GM12864 (cell line): ENCODE data around the gene FES.

Source experiments
- DNase-seq: peaks from one replicate; pipeline ENCODE4 v3.0.0-alpha.2; 2011; ENCODE audit warnings: low read depth
- H3K4me3 ChIP-seq: 2 replicates; pipeline ENCODE4 v1.5.1; 2011; ENCODE audit warnings: mild to moderate bottlenecking, low read depth, low read length, control low read depth
- TF ChIP-seq, protein P1 (sequence below): IDR thresholded peaks from 2 replicates; pipeline ENCODE4 v1.5.1; 2011; ENCODE audit warnings: low read depth, mild to moderate bottlenecking, moderate library complexity, low read length, control low read depth, inconsistent platforms; ENCODE audit errors: missing control alignments

The FES gene

GRCh38 chr15:90880381-90881145 is 3.7 kb upstream of the FES start:
- no peak overlapping the region for H3K4me3 ChIP-seq
- TF ChIP-seq, protein P1, sequence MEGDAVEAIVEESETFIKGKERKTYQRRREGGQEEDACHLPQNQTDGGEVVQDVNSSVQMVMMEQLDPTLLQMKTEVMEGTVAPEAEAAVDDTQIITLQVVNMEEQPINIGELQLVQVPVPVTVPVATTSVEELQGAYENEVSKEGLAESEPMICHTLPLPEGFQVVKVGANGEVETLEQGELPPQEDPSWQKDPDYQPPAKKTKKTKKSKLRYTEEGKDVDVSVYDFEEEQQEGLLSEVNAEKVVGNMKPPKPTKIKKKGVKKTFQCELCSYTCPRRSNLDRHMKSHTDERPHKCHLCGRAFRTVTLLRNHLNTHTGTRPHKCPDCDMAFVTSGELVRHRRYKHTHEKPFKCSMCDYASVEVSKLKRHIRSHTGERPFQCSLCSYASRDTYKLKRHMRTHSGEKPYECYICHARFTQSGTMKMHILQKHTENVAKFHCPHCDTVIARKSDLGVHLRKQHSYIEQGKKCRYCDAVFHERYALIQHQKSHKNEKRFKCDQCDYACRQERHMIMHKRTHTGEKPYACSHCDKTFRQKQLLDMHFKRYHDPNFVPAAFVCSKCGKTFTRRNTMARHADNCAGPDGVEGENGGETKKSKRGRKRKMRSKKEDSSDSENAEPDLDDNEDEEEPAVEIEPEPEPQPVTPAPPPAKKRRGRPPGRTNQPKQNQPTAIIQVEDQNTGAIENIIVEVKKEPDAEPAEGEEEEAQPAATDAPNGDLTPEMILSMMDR: no peak
- DNase-seq: no peak

DNA sequence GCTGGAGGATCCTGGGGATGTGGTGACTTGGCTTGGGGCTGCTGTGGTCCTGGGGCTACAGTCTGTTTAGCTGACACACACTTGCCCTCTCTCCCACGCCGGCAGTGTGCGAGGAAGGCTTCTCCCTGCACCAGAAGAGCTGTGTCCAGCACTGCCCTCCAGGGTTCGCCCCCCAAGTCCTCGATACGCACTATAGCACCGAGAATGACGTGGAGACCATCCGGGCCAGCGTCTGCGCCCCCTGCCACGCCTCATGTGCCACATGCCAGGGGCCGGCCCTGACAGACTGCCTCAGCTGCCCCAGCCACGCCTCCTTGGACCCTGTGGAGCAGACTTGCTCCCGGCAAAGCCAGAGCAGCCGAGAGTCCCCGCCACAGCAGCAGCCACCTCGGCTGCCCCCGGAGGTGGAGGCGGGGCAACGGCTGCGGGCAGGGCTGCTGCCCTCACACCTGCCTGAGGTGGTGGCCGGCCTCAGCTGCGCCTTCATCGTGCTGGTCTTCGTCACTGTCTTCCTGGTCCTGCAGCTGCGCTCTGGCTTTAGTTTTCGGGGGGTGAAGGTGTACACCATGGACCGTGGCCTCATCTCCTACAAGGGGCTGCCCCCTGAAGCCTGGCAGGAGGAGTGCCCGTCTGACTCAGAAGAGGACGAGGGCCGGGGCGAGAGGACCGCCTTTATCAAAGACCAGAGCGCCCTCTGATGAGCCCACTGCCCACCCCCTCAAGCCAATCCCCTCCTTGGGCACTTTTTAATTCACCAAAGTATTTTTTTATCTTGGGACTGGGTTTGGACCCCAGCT is 2.9 kb upstream of the FES start:
- TF ChIP-seq, protein P1: no peak

DNA sequence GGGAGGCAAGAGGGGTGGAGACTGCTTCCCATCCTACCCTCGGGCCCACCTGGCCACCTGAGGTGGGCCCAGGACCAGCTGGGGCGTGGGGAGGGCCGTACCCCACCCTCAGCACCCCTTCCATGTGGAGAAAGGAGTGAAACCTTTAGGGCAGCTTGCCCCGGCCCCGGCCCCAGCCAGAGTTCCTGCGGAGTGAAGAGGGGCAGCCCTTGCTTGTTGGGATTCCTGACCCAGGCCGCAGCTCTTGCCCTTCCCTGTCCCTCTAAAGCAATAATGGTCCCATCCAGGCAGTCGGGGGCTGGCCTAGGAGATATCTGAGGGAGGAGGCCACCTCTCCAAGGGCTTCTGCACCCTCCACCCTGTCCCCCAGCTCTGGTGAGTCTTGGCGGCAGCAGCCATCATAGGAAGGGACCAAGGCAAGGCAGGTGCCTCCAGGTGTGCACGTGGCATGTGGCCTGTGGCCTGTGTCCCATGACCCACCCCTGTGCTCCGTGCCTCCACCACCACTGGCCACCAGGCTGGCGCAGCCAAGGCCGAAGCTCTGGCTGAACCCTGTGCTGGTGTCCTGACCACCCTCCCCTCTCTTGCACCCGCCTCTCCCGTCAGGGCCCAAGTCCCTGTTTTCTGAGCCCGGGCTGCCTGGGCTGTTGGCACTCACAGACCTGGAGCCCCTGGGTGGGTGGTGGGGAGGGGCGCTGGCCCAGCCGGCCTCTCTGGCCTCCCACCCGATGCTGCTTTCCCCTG is 2.2 kb upstream of the FES start:
- H3K4me3 ChIP-seq: no peak overlapping the region
- DNase-seq: no peak
- TF ChIP-seq, protein P1: no peak

More for the DNA sequence above, 2.9 kb upstream of the FES start:
- H3K4me3 ChIP-seq: no peak overlapping the region
- no peak for DNase-seq

DNA sequence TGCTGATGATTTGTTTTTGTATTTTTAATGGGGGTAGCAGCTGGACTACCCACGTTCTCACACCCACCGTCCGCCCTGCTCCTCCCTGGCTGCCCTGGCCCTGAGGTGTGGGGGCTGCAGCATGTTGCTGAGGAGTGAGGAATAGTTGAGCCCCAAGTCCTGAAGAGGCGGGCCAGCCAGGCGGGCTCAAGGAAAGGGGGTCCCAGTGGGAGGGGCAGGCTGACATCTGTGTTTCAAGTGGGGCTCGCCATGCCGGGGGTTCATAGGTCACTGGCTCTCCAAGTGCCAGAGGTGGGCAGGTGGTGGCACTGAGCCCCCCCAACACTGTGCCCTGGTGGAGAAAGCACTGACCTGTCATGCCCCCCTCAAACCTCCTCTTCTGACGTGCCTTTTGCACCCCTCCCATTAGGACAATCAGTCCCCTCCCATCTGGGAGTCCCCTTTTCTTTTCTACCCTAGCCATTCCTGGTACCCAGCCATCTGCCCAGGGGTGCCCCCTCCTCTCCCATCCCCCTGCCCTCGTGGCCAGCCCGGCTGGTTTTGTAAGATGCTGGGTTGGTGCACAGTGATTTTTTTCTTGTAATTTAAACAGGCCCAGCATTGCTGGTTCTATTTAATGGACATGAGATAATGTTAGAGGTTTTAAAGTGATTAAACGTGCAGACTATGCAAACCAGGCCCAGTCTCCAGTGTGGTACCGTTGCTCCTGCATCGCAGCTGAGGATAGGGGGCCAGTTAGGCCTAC is 1.4 kb upstream of the FES start:
- DNase-seq: no peak
- TF ChIP-seq, protein P1: no peak
- H3K4me3 ChIP-seq: no peak overlapping the region

DNA sequence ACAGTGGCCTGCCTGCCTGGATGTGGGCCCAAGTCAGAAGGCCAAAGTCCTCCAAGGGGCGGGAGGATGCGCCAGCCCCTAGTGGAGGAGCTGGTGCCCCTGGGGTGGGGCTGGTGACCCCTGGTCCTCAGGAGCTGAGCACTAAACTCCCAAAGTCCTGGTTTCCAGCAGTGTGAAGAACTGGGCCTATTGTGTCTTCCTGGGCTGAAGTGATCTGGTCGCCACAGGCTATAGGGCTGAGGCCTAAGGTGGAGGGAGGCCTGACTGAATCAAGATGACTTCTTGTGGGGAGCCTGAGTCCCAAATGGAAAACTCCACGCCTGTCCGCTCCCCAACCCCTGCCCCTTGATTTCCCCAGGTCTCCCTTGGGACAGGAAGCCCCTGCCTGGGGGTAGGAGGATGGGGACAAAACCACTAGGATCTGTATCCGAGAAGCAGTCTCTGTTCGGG is 753 bp upstream of the FES start:
- H3K4me3 ChIP-seq: no peak overlapping the region
- DNase-seq: no peak
- TF ChIP-seq, protein P1: no peak

GRCh38 chr15:90884719-90885431 is 571 bp downstream of the FES start:
- no peak for DNase-seq
- TF ChIP-seq, protein P1: no peak
- H3K4me3 ChIP-seq: no peak overlapping the region
